K562 (cell line): ENCODE measurements around the gene ST3GAL5. TPM values are rescaled to one million over a fixed set of nuclear protein-coding genes. Genes with fewer than 3 reads are reported as not detected.

Experiments used
- ATAC-seq: fragments of 200-7000 bp; cut with Tn5 transposase; 3 replicates; pipeline ENCODE4 v1.9.1; 2020; ENCODE audit warnings: moderate library complexity
- BruUV-seq: library from RNA; stranded (reverse); fragments of 400-500 nt; replicated peaks from 2 replicates; lab custom pipeline; 2021; lab: Mats Ljungman, UMichigan
- CTCF ChIA-PET: fragments of 300-600 bp; formaldehyde crosslinking; extraction: SDS; loops from one replicate; lab custom pipeline; 2021; ENCODE audit warnings: low intra/inter-chr PET ratio; lab: Yijun Ruan, JAX
- POLR2A ChIA-PET: fragments of 300-600, 350-650 bp; sonication (Branson Sonifier 250); formaldehyde crosslinking; extraction: SDS; loops from one replicate; lab custom pipeline; 2021; ENCODE audit warnings: antibody characterized with exemption, inconsistent platforms; lab: Yijun Ruan, JAX
- DNase-seq, 4 experiments: peaks; one replicate each; pipeline versions ENCODE4 v3.0.0 to v3.0.0-alpha.2; 2011 to 2018; ENCODE audit warnings: low spot score in 3 of 4, mixed read lengths in 3 of 4; ENCODE audit errors: extremely low read depth in 1 of 4
- FAIRE-seq: peaks from 2 replicates; lab custom pipeline; 2011; peaks lifted over from hg19 to GRCh38; lab: Jason Lieb, UNC
- H2AFZ ChIP-seq: 2 replicates; pipeline ENCODE4 v1.6.0; 2011; ENCODE audit warnings: low read depth, low read length, control low read depth, inconsistent platforms
- H3K27ac ChIP-seq: fragments of 200-600 bp; 3 replicates; pipeline ENCODE4 v1.8.0; 2011; ENCODE audit warnings: low read depth, mild to moderate bottlenecking, control low read depth, inconsistent platforms, low read length, moderate library complexity, mixed read lengths; ENCODE audit errors: extremely low read depth
- H3K27me3 ChIP-seq, 2 experiments: fragments of 300-600 bp in 1 of 2; 2 replicates in 1 of 2; 3 replicates in 1 of 2; pipeline versions ENCODE4 v1.6.0 to v1.8.0; 2011; ENCODE audit warnings: inconsistent platforms in 2 of 2, low read length in 2 of 2, mild to moderate bottlenecking in 1 of 2, mixed read lengths in 1 of 2, moderate library complexity in 1 of 2; ENCODE audit not compliant: control insufficient read depth in 2 of 2, insufficient read depth in 2 of 2
- H3K36me3 ChIP-seq: fragments of 300-600 bp; 3 replicates; pipeline ENCODE4 v1.8.0; 2011; ENCODE audit warnings: mild to moderate bottlenecking, low read length, inconsistent platforms; ENCODE audit not compliant: control insufficient read depth, insufficient read depth
- H3K4me1 ChIP-seq, 2 experiments: fragments of 200-600 bp in 1 of 2; replicated peaks in 1 of 2; 2 replicates in 1 of 2; 3 replicates in 1 of 2; pipeline versions ENCODE4 v1.5.1 to v1.8.0; 2011; ENCODE audit warnings: inconsistent platforms in 2 of 2, low read length in 2 of 2, mild to moderate bottlenecking in 1 of 2, mixed read lengths in 1 of 2, moderate library complexity in 1 of 2; ENCODE audit not compliant: control insufficient read depth in 2 of 2, insufficient read depth in 2 of 2
- H3K4me2 ChIP-seq: 2 replicates; pipeline ENCODE4 v1.6.1; 2011; ENCODE audit warnings: low read length, control low read depth, inconsistent platforms, mixed read lengths; ENCODE audit not compliant: insufficient read depth
- H3K4me3 ChIP-seq: fragments of 200-600 bp; sonication (generic), shearing (Covaris generic); 2 replicates; pipeline ENCODE4 v1.5.1; 2016; ENCODE audit warnings: control low read depth, inconsistent platforms
- H3K79me2 ChIP-seq: fragments of 200-600 bp; 3 replicates; pipeline ENCODE4 v1.8.0; 2011; ENCODE audit warnings: low read length, inconsistent platforms; ENCODE audit not compliant: control insufficient read depth, insufficient read depth
- H3K9ac ChIP-seq, 2 experiments: 2 replicates each; pipeline versions ENCODE4 v1.6.0 to v1.6.1; 2011; ENCODE audit warnings: low read depth in 2 of 2, low read length in 2 of 2, control low read depth in 1 of 2, inconsistent platforms in 1 of 2, mild to moderate bottlenecking in 1 of 2, mixed read lengths in 1 of 2; ENCODE audit not compliant: insufficient read depth in 1 of 2
- H3K9me1 ChIP-seq: one replicate; pipeline ENCODE4 v1.6.0; 2011; ENCODE audit warnings: inconsistent platforms, mild to moderate bottlenecking, low read length, moderate library complexity; ENCODE audit not compliant: control insufficient read depth, insufficient read depth
- H3K9me3 ChIP-seq: replicated peaks from 2 replicates; pipeline ENCODE4 v1.5.1; 2011; ENCODE audit warnings: low read depth, low read length, inconsistent platforms; ENCODE audit not compliant: control insufficient read depth, insufficient read depth
- H4K20me1 ChIP-seq: replicated peaks from 2 replicates; pipeline ENCODE4 v1.6.1; 2011; ENCODE audit warnings: low read length, inconsistent platforms, mixed read lengths; ENCODE audit not compliant: control insufficient read depth, insufficient read depth
- CREB5 ChIP-seq: fragments of 250-450 bp; sonication (Bioruptor Pico); IDR thresholded peaks from 2 replicates; pipeline ENCODE4 v1.5.0; 2020; ENCODE audit warnings: mild to moderate bottlenecking
- DLX4 ChIP-seq: fragments of 250-450 bp; sonication (Bioruptor Pico); IDR thresholded peaks from 2 replicates; pipeline ENCODE4 v1.6.1; 2021; ENCODE audit warnings: mild to moderate bottlenecking
- GTF2F1 ChIP-seq: IDR thresholded peaks from 2 replicates; pipeline ENCODE4 v1.6.1; 2011; ENCODE audit warnings: low read depth, low read length, improper control_type of control experiment
- KDM5B ChIP-seq: fragments of 200-600 bp; sonication (generic); IDR thresholded peaks from 2 replicates; pipeline ENCODE4 v1.6.1; 2012; ENCODE audit warnings: low read depth, mild to moderate bottlenecking, moderate library complexity, low read length, control low read depth, inconsistent platforms; ENCODE audit not compliant: insufficient replicate concordance
- TEAD4 ChIP-seq, 2 experiments: sonication (generic) in 1 of 2; formaldehyde crosslinking in 1 of 2; IDR thresholded peaks; 2 replicates each; pipeline versions ENCODE4 v1.6.1 to v1.8.0; 2012 to 2022; ENCODE audit warnings: borderline replicate concordance in 1 of 2, inconsistent platforms in 1 of 2, low read length in 1 of 2, mild to moderate bottlenecking in 1 of 2, missing genetic modification reagents in 1 of 2
- TRIM28 ChIP-seq: fragments of 450-650 bp; IDR thresholded peaks from 2 replicates; pipeline ENCODE4 v1.6.1; 2017
- ZBTB1 ChIP-seq: sonication (generic); formaldehyde crosslinking; IDR thresholded peaks from 2 replicates; pipeline ENCODE4 v1.8.1; 2023; ENCODE audit warnings: missing genetic modification reagents, low read depth, mild to moderate bottlenecking, borderline replicate concordance
- ZNF23 ChIP-seq: fragments of 250-450 bp; sonication (Bioruptor Pico); IDR thresholded peaks from 2 replicates; pipeline ENCODE4 v1.4.0; 2020; ENCODE audit warnings: mild to moderate bottlenecking
- WGBS: fragments of 100-300 bp; shearing (Covaris generic); methylation state at CpG from one replicate; pipeline ENCODE4 v1.1.6; 2016; ENCODE audit warnings: low coverage, mixed read lengths; ENCODE audit not compliant: insufficient coverage; ENCODE audit errors: missing lambda C conversion rate; 5-methylcytosine and 5-hydroxymethylcytosine counted together
- in situ Hi-C: fragments of 300-500 bp; cut with MboI; formaldehyde crosslinking; loops from 4 replicates; pipeline ENCODE4 v1.15.0; 2018; ENCODE audit warnings: inconsistent platforms, mixed read lengths
- intact Hi-C: fragments of 100-400 bp; cut with micrococcal nuclease; formaldehyde crosslinking; loops from 2 replicates; pipeline ENCODE4 v1.14.2; 2022
- polyA plus RNA-seq, 8 experiments: library from polyadenylated mRNA; depleted of rRNA in 4 of 8; stranded (reverse) in 5 of 8; unstranded in 3 of 8; fragments of >200 nt; fragmentation: Nextera tagmentation in 2 of 8; fragmentation: Illumina TruSeq in 1 of 8; extraction: Ambion mirVana in 2 of 8; extraction: Trizol in 1 of 8; gene quantifications; 2 replicates each; pipeline versions ENCODE4 v1.2.1 to v1.2.3, GENCODE V29; 2011 to 2014; ENCODE audit warnings: inconsistent platforms in 1 of 8, missing spikeins in 1 of 8
- total RNA-seq, 7 experiments: library from RNA; depleted of rRNA in 6 of 7; stranded (reverse); fragments of >200 nt in 6 of 7; fragmentation: Illumina TruSeq in 2 of 7; extraction: Trizol in 2 of 7; gene quantifications; 2 replicates each; pipeline versions ENCODE4 v1.2.1 to v1.2.3, GENCODE V29; 2011 to 2021; ENCODE audit warnings: low replicate concordance in 1 of 7

Gene ST3GAL5
- total and polyA plus RNA-seq, 9 of the 15 experiments (the other 6 are each of a cell fraction or from before 2014, with no cell fraction given) = 1.6 to 10.0 (median 4.2) TPM

- H3K9ac ChIP-seq = no peak overlapping the region
- no peak overlapping the region for H3K27ac ChIP-seq
- in situ Hi-C loops (no loop called here), intact Hi-C loops (no loop called here)
- peaks cover 4% of the 10 kb centered on the region; the same call in 1 of the 2 replicates for H4K20me1 ChIP-seq
- DNase-seq (no peak), ATAC-seq (no peak), FAIRE-seq (no peak)
- H3K27me3 ChIP-seq = peaks cover 63 to 90% of the 10 kb centered on the region in 2 experiments
- TF ChIP-seq ZBTB1 (CRISPR knock-in tag) (no peak), KDM5B (no peak), ZNF23 (no peak), TRIM28 (no peak), DLX4 (no peak), GTF2F1 (no peak), CREB5 (CRISPR knock-in tag) (no peak), TEAD4 (IDR thresholded peaks at IDR 0.05; ENCODE audit: low read length) (no peak), TEAD4 (CRISPR knock-in tag; IDR thresholded peaks at IDR 0.05; ENCODE audit: borderline replicate concordance) (no peak)
- H3K79me2 ChIP-seq = no peaks in the 10 kb centered on the region
- H3K4me1 ChIP-seq = peaks cover 0 to 2% of the 10 kb centered on the region in 2 experiments; a peak in 1 of 5 replicates
- ChIA-PET POLR2A (no interaction called here), CTCF (no interaction called here)
- H3K9me1 ChIP-seq = no peaks in the 10 kb centered on the region
- no peaks in the 10 kb centered on the region for H3K36me3 ChIP-seq
- no TSS peak for BruUV-seq
- H3K9me3 ChIP-seq = no peaks in the 10 kb centered on the region
- no peak overlapping the region for H3K4me2 ChIP-seq
- 6% methylated on average over 6 of the region's 6 CpGs for WGBS
- H3K4me3 ChIP-seq = no peak overlapping the region
- no peak overlapping the region for H2AFZ ChIP-seq
Measured at GRCh38 chr2:85787981-85788340, 100.8 kb downstream of the ST3GAL5 start.
